Caco-2 (cell line): Measurements from ENCODE around the gene SNRNP40. TPM values are rescaled to one million over a fixed set of nuclear protein-coding genes. Genes with fewer than 3 reads are reported as not detected.

Experiments
- BruUV-seq: library from RNA; stranded (reverse); fragments of 400-500 nt; replicated peaks from 2 replicates; lab custom pipeline; 2021; lab: Mats Ljungman, UMichigan
- CTCF ChIA-PET: fragments of 300-600 bp; sonication (Branson Sonifier 250); formaldehyde crosslinking; loops from one replicate; lab custom pipeline; 2022; ENCODE audit warnings: antibody characterized with exemption; lab: Charles Lee
- POLR2A ChIA-PET: fragments of 300-600 bp; sonication (Branson Sonifier 250); formaldehyde crosslinking; loops from one replicate; lab custom pipeline; 2022; ENCODE audit warnings: antibody characterized with exemption; lab: Charles Lee
- DNase-seq, 2 experiments: peaks; one replicate each; pipeline versions ENCODE4 v3.0.0 to v3.0.0-alpha.2; 2020 to 2022
- H3K27me3 ChIP-seq: replicated peaks from 2 replicates; pipeline ENCODE4 v1.6.0; 2011; ENCODE audit warnings: low read length; ENCODE audit not compliant: control insufficient read depth, insufficient read depth
- H3K36me3 ChIP-seq: 2 replicates; pipeline ENCODE4 v1.5.1; 2011; ENCODE audit warnings: low read length; ENCODE audit not compliant: control insufficient read depth, insufficient read depth
- H3K4me1 ChIP-seq: fragments of 250-450 bp; sonication (Bioruptor Pico); 2 replicates; pipeline ENCODE4 v1.5.1; 2020; ENCODE audit warnings: mild to moderate bottlenecking
- H3K4me3 ChIP-seq: 2 replicates; pipeline ENCODE4 v1.5.1; 2011; ENCODE audit warnings: low read depth, mild to moderate bottlenecking, control low read depth, low read length
- H3K9me3 ChIP-seq: fragments of 250-450 bp; sonication (Bioruptor Pico); 2 replicates; pipeline ENCODE4 v1.5.1; 2020; ENCODE audit warnings: mild to moderate bottlenecking, moderate library complexity
- H3K27ac Mint-ChIP-seq: one replicate; pipeline ENCODE4 v1.8.0; 2022; ENCODE audit warnings: mixed read lengths; ENCODE audit not compliant: unreplicated experiment
- H3K27me3 Mint-ChIP-seq: one replicate; pipeline ENCODE4 v1.8.0; 2022; ENCODE audit warnings: mixed read lengths; ENCODE audit not compliant: insufficient read depth, unreplicated experiment
- H3K36me3 Mint-ChIP-seq: one replicate; pipeline ENCODE4 v1.8.0; 2022; ENCODE audit warnings: mild to moderate bottlenecking, mixed read lengths; ENCODE audit not compliant: insufficient read depth, unreplicated experiment
- H3K4me1 Mint-ChIP-seq: one replicate; pipeline ENCODE4 v1.8.0; 2022; ENCODE audit warnings: low read depth, mixed read lengths; ENCODE audit not compliant: unreplicated experiment
- H3K4me3 Mint-ChIP-seq: one replicate; pipeline ENCODE4 v1.8.0; 2022; ENCODE audit warnings: mild to moderate bottlenecking, moderate library complexity, mixed read lengths; ENCODE audit not compliant: unreplicated experiment
- H3K9me3 Mint-ChIP-seq: one replicate; pipeline ENCODE4 v1.8.0; 2022; ENCODE audit warnings: mixed read lengths; ENCODE audit not compliant: unreplicated experiment
- CTCF ChIP-seq, 2 experiments: fragments of 200-600 bp in 1 of 2; IDR thresholded peaks; 1 replicate in 1 of 2; 2 replicates in 1 of 2; pipeline versions ENCODE4 v1.5.1 to v1.8.0; 2011 to 2022; ENCODE audit warnings: antibody characterized with exemption in 1 of 2, control low read depth in 1 of 2, inconsistent platforms in 1 of 2, low read depth in 1 of 2, low read length in 1 of 2, mild to moderate bottlenecking in 1 of 2, moderate library complexity in 1 of 2; ENCODE audit not compliant: insufficient read depth in 1 of 2, severe bottlenecking in 1 of 2, unreplicated experiment in 1 of 2
- intact Hi-C: fragments of 100-400 bp; cut with micrococcal nuclease; formaldehyde crosslinking; loops from one replicate; pipeline ENCODE4 v1.10.0; 2022; ENCODE audit not compliant: unreplicated experiment
- total RNA-seq: library from RNA; stranded (reverse); gene quantifications from 2 replicates; pipeline ENCODE4 v1.2.3, GENCODE V29; 2022

Gene SNRNP40
- total RNA-seq, 1 experiment from 2014 or later: 49.5 TPM

GRCh38 chr1:31231802-31232201 lies 64.8 kb downstream of the SNRNP40 start:
- Mint-ChIP-seq H3K4me1 (no peaks in the 10 kb centered on the region), H3K9me3 (no peaks in the 10 kb centered on the region), H3K27ac (no peak overlapping the region), H3K36me3 (no peaks in the 10 kb centered on the region), H3K27me3 (peaks cover 4% of the 10 kb centered on the region), H3K4me3 (no peak overlapping the region)
- ChIA-PET CTCF (no interaction called here), POLR2A (no interaction called here)
- Histone ChIP-seq H3K36me3 (no peaks in the 10 kb centered on the region), H3K9me3 (no peaks in the 10 kb centered on the region), H3K4me1 (no peaks in the 10 kb centered on the region), H3K27me3 (no peaks in the 10 kb centered on the region), H3K4me3 (no peak overlapping the region)
- TF ChIP-seq CTCF (IDR thresholded peaks at IDR 0.05; ENCODE audit: insufficient read depth in 1 of 2, low read depth in 1 of 2, low read length in 1 of 2, severe bottlenecking in 1 of 2, unreplicated experiment in 1 of 2): no peak
- intact Hi-C loops: no loop called here
- no peak for DNase-seq
- BruUV-seq: no TSS peak

GRCh38 chr1:31230378-31230777 lies 66.2 kb downstream of the SNRNP40 start:
- ChIA-PET POLR2A (no interaction called here), CTCF (interaction anchor here (0.9 kb wide), 1 partner anchor 407 kb away, joined by 3 read pairs; no protein-coding TSS in a partner anchor)
- H3K4me3 ChIP-seq: no peak overlapping the region
- Mint-ChIP-seq H3K27ac (no peak overlapping the region), H3K4me3 (no peak overlapping the region), H3K4me1 (no peaks in the 10 kb centered on the region), H3K9me3 (no peaks in the 10 kb centered on the region), H3K27me3 (no peaks in the 10 kb centered on the region), H3K36me3 (no peaks in the 10 kb centered on the region)
- no peaks in the 10 kb centered on the region for H3K36me3 ChIP-seq
- TF ChIP-seq CTCF (IDR thresholded peaks at IDR 0.05; ENCODE audit: insufficient read depth in 1 of 2, low read depth in 1 of 2, low read length in 1 of 2, severe bottlenecking in 1 of 2, unreplicated experiment in 1 of 2): no peak
- H3K27me3 ChIP-seq: no peaks in the 10 kb centered on the region
- intact Hi-C loops: no loop called here
- H3K4me1 ChIP-seq: no peaks in the 10 kb centered on the region
- H3K9me3 ChIP-seq: no peaks in the 10 kb centered on the region
- BruUV-seq: no TSS peak
- no peak for DNase-seq

GRCh38 chr1:31228986-31229385 lies 67.6 kb downstream of the SNRNP40 start:
- Histone ChIP-seq H3K4me3 (no peak overlapping the region), H3K36me3 (no peaks in the 10 kb centered on the region), H3K9me3 (no peaks in the 10 kb centered on the region), H3K4me1 (no peaks in the 10 kb centered on the region), H3K27me3 (no peaks in the 10 kb centered on the region)
- ChIA-PET POLR2A (interaction anchor here (0.8 kb wide), 1 partner anchor 609 kb away, joined by 3 read pairs; no protein-coding TSS in a partner anchor), CTCF (no interaction called here)
- intact Hi-C loops: no loop called here
- DNase-seq: no peak
- Mint-ChIP-seq H3K9me3 (no peaks in the 10 kb centered on the region), H3K27me3 (no peaks in the 10 kb centered on the region), H3K4me3 (no peak overlapping the region), H3K27ac (no peak overlapping the region), H3K36me3 (no peaks in the 10 kb centered on the region), H3K4me1 (no peaks in the 10 kb centered on the region)
- BruUV-seq: no TSS peak
- TF ChIP-seq CTCF (IDR thresholded peaks at IDR 0.05; ENCODE audit: insufficient read depth in 1 of 2, low read depth in 1 of 2, low read length in 1 of 2, severe bottlenecking in 1 of 2, unreplicated experiment in 1 of 2): no peak
